SK-N-SH (cell line): ENCODE results near the gene AIMP1. TPM values are rescaled to one million over a fixed set of nuclear protein-coding genes. Genes with fewer than 3 reads are reported as not detected.

Source experiments
- CTCF ChIA-PET: fragments of 300-600, 350-600 bp; formaldehyde crosslinking; extraction: SDS; loops from one replicate; lab custom pipeline; 2021; lab: Yijun Ruan, JAX
- POLR2A ChIA-PET: fragments of 350-600 bp; sonication (Branson Sonifier 250); formaldehyde crosslinking; extraction: SDS; loops from one replicate; lab custom pipeline; 2020; ENCODE audit warnings: antibody characterized with exemption, inconsistent platforms; lab: Yijun Ruan, JAX
- DNase-seq: peaks from one replicate; pipeline ENCODE4 v3.0.0; 2012
- H2AFZ ChIP-seq: fragments of 200-600 bp; sonication (generic); 2 replicates; pipeline ENCODE4 v1.8.1; 2016; ENCODE audit warnings: antibody characterized with exemption, mild to moderate bottlenecking, low read depth
- H3F3A ChIP-seq: fragments of 200-600 bp; sonication (generic); replicated peaks from 2 replicates; pipeline ENCODE3; 2016; ENCODE audit warnings: antibody characterized with exemption, mild to moderate bottlenecking; ENCODE audit not compliant: insufficient read depth
- H3K27ac ChIP-seq, 2 experiments: fragments of 200-500 bp in 1 of 2; fragments of 200-600 bp in 1 of 2; sonication (Bioruptor generic) in 1 of 2; sonication (generic), shearing (Covaris generic) in 1 of 2; 2 replicates each; pipeline versions ENCODE4 v1.5.1 to v1.6.1; 2014 to 2016; ENCODE audit warnings: low read depth in 2 of 2, inconsistent platforms in 1 of 2, low read length in 1 of 2, mild to moderate bottlenecking in 1 of 2, mixed read lengths in 1 of 2
- H3K27me3 ChIP-seq: fragments of 200-600 bp; sonication (generic), shearing (Covaris generic); 2 replicates; pipeline ENCODE4 v1.6.1; 2016; ENCODE audit warnings: mixed run types; ENCODE audit not compliant: insufficient read depth
- H3K36me3 ChIP-seq, 2 experiments: fragments of 200-500 bp in 1 of 2; fragments of 200-600 bp in 1 of 2; sonication (Bioruptor generic) in 1 of 2; sonication (generic) in 1 of 2; replicated peaks in 1 of 2; 2 replicates each; pipeline versions ENCODE3 to v1.5.1; 2014 to 2016; ENCODE audit warnings: low read length in 1 of 2, mild to moderate bottlenecking in 1 of 2; ENCODE audit not compliant: insufficient read depth in 2 of 2, control insufficient read depth in 1 of 2
- H3K4me1 ChIP-seq, 2 experiments: fragments of 200-500 bp in 1 of 2; fragments of 200-600 bp in 1 of 2; sonication (Bioruptor generic) in 1 of 2; sonication (generic), shearing (Covaris generic) in 1 of 2; 2 replicates each; pipeline versions ENCODE4 v1.5.1 to v1.6.1; 2014 to 2016; ENCODE audit warnings: low read depth in 1 of 2, low read length in 1 of 2, mixed run types in 1 of 2; ENCODE audit not compliant: insufficient read depth in 2 of 2, control insufficient read depth in 1 of 2
- H3K4me2 ChIP-seq: fragments of 200-600 bp; sonication (generic), shearing (Covaris generic); 2 replicates; pipeline ENCODE4 v1.6.1; 2017; ENCODE audit warnings: mixed run types
- H3K4me3 ChIP-seq, 2 experiments: fragments of 200-500 bp in 1 of 2; fragments of 200-600 bp in 1 of 2; sonication (Bioruptor generic) in 1 of 2; sonication (generic), shearing (Covaris generic) in 1 of 2; 2 replicates each; pipeline versions ENCODE4 v1.5.1 to v1.8.1; 2014 to 2016; ENCODE audit warnings: low read depth in 2 of 2, inconsistent platforms in 1 of 2, low read length in 1 of 2, mild to moderate bottlenecking in 1 of 2, mixed read lengths in 1 of 2, moderate library complexity in 1 of 2
- H3K79me2 ChIP-seq: fragments of 200-600 bp; sonication (generic); 2 replicates; pipeline ENCODE4 v1.8.1; 2017; ENCODE audit warnings: mild to moderate bottlenecking; ENCODE audit not compliant: insufficient read depth
- H3K9ac ChIP-seq: fragments of 200-600 bp; sonication (generic); 2 replicates; pipeline ENCODE4 v1.6.1; 2017; ENCODE audit warnings: mixed run types
- H3K9me2 ChIP-seq: fragments of 200-600 bp; sonication (generic); 2 replicates; pipeline ENCODE4 v1.6.1; 2017; ENCODE audit warnings: mixed run types
- H3K9me3 ChIP-seq: fragments of 200-600 bp; sonication (generic); 2 replicates; pipeline ENCODE4 v1.6.1; 2017; ENCODE audit warnings: mixed run types, mild to moderate bottlenecking, moderate library complexity
- H4K20me1 ChIP-seq: fragments of 200-600 bp; sonication (generic); 2 replicates; pipeline ENCODE4 v1.6.1; 2017; ENCODE audit warnings: mild to moderate bottlenecking, mixed run types; ENCODE audit not compliant: insufficient read depth
- CHD2 ChIP-seq: fragments of 150-350 bp; IDR thresholded peaks from 2 replicates; pipeline ENCODE4 v1.6.1; 2018; ENCODE audit warnings: low read length; ENCODE audit not compliant: partially characterized antibody
- CTCF ChIP-seq: fragments of 200-600 bp; sonication (generic); IDR thresholded peaks from 2 replicates; pipeline ENCODE4 v1.6.1; 2017; ENCODE audit warnings: antibody characterized with exemption, mild to moderate bottlenecking, moderate library complexity
- FOSL2 ChIP-seq: IDR thresholded peaks from 2 replicates; pipeline ENCODE4 v1.4.0; 2012; ENCODE audit warnings: low read depth, mild to moderate bottlenecking, moderate library complexity, borderline replicate concordance
- FOXJ3 ChIP-seq: sonication (generic); formaldehyde crosslinking; IDR thresholded peaks from 2 replicates; pipeline ENCODE4 v1.5.1; 2020; ENCODE audit warnings: mild to moderate bottlenecking, missing genetic modification reagents
- GATA2 ChIP-seq: sonication (generic); formaldehyde crosslinking; IDR thresholded peaks from 2 replicates; pipeline ENCODE4 v1.5.0; 2020; ENCODE audit warnings: mild to moderate bottlenecking, missing genetic modification reagents
- JUND ChIP-seq: IDR thresholded peaks from 2 replicates; pipeline ENCODE4 v1.4.0; 2012
- MAX ChIP-seq: IDR thresholded peaks from 2 replicates; pipeline ENCODE4 v1.4.0; 2012; ENCODE audit warnings: low read depth
- MXI1 ChIP-seq: IDR thresholded peaks from 2 replicates; pipeline ENCODE4 v1.6.1; 2012; ENCODE audit warnings: mild to moderate bottlenecking, low read depth, low read length, improper control_type of control experiment
- NFIC ChIP-seq: IDR thresholded peaks from 2 replicates; pipeline ENCODE4 v1.4.0; 2012; ENCODE audit warnings: borderline replicate concordance
- RCOR1 ChIP-seq: fragments of 150-350 bp; IDR thresholded peaks from 2 replicates; pipeline ENCODE4 v1.6.1; 2017; ENCODE audit warnings: antibody characterized with exemption, low read length
- REST ChIP-seq: IDR thresholded peaks from 2 replicates; pipeline ENCODE4 v1.6.1; 2012; ENCODE audit warnings: mild to moderate bottlenecking, low read depth, low read length, moderate library complexity
- SIN3A ChIP-seq: IDR thresholded peaks from 2 replicates; pipeline ENCODE4 v1.6.1; 2012; ENCODE audit warnings: low read depth, mild to moderate bottlenecking, low read length, moderate library complexity, borderline replicate concordance
- SMC3 ChIP-seq: IDR thresholded peaks from 2 replicates; pipeline ENCODE4 v1.6.1; 2012; ENCODE audit warnings: low read depth, low read length, improper control_type of control experiment
- USF1 ChIP-seq: IDR thresholded peaks from 2 replicates; pipeline ENCODE4 v1.4.0; 2012; ENCODE audit warnings: low read depth, borderline replicate concordance
- YY1 ChIP-seq: IDR thresholded peaks from 2 replicates; pipeline ENCODE4 v1.4.0; 2012; ENCODE audit warnings: low read depth, mild to moderate bottlenecking
- WGBS: methylation state at CpG from one replicate; pipeline ENCODE4 v1.1.6; 2017; ENCODE audit warnings: low lambda C conversion rate; 5-methylcytosine and 5-hydroxymethylcytosine counted together
- polyA plus RNA-seq, 3 experiments: library from polyadenylated mRNA; depleted of rRNA; stranded (reverse); fragments of >200 nt; gene quantifications; 2 replicates each; pipeline ENCODE4 v1.2.3, GENCODE V29; 2012
- TF ChIP-seq, protein P1 (sequence below): fragments of 150-350 bp; IDR thresholded peaks from 2 replicates; pipeline ENCODE4 v1.6.1; 2016; ENCODE audit warnings: mild to moderate bottlenecking, low read depth, low read length
- TF ChIP-seq, protein P2 (sequence below): fragments of 150-350 bp; IDR thresholded peaks from 2 replicates; pipeline ENCODE4 v1.6.1; 2017; ENCODE audit warnings: antibody characterized with exemption, low read length, low read depth, borderline replicate concordance

AIMP1 gene
- polyA plus RNA-seq, 1 of the 3 experiments (the other 2 are of a cell fraction): 14.0 TPM

DNA sequence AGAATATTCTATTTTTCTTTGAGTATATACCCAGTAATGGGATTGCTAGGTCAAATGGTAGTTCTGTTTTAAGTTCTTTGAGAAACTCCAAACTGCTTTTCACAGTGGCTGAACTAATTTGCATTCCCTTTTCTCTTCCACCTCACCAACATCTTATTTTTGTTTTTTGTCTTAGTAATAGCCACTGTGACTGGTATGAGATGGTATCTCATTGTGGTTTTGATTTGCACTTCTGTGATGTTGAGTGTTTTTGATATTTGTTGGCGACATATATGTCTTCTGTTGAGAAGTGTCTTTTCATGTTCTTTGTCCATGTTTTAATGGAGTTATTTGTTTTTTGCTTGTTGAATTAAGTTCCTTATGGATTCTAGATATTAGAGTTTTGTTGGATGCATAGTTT is 24.4 kb downstream of the AIMP1 start:
- Histone ChIP-seq H2AFZ (no peak overlapping the region), H3K4me1 (peaks cover 0 to 6% of the 10 kb centered on the region in 2 experiments; a peak in 1 of 4 replicates), H3K79me2 (peaks cover 43% of the 10 kb centered on the region), H3F3A (peaks cover 14% of the 10 kb centered on the region), H3K4me3 (no peak overlapping the region), H3K9ac (no peak overlapping the region), H4K20me1 (no peaks in the 10 kb centered on the region), H3K27ac (no peak overlapping the region), H3K9me2 (no peaks in the 10 kb centered on the region), H3K36me3 (peaks cover 28 to 59% of the 10 kb centered on the region in 2 experiments), H3K9me3 (0 out of 2 replicates have a peak, but pooled peaks cover 8% of the 10 kb centered on the region), H3K4me2 (no peak overlapping the region), H3K27me3 (no peaks in the 10 kb centered on the region)
- no peak for DNase-seq
- ChIA-PET CTCF (no interaction called here), POLR2A (no interaction called here)
- WGBS: 97% methylated on average over 1 of the region's 1 CpG
- no peak for TF ChIP-seq JUND

DNA sequence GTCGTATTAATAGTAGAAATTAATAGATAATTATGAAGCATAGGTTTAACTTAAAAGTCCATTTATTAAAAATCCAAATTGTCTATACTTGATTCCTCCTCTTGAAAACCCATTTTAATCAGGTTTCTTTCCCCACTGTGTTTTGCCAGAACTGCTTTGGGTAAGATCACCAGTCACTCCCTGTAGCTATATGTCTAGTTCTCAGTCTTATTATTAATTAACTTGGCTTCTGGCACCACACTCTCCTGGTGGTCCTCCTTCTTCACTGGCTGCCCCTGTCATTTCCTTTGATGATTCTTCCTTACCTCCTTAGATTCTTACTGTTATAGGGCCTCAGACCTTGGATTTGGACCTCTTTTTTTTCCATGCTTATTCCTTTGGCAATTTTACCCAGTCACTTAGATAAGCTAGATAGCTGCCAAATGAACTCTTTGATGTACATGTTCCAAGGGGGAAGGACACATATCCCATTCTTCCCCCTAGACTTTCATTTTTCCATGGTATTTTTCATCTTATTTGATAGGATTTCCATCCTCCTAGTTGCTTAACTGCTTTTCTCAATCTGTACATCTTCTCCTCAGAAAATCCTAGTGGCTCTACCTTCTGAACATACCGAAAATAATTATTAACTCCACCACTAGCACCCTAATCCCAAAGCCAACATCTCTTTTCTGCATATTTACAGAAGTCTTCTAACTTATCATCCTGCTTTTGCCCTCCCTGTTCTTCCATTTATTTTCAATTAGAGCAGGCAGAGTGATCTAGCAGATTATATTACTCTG is 27.7 kb downstream of the AIMP1 start:
- H3F3A ChIP-seq: peaks cover 14% of the 10 kb centered on the region
- DNase-seq: no peak
- peaks cover 0 to 6% of the 10 kb centered on the region in 2 experiments; a peak in 1 of 4 replicates for H3K4me1 ChIP-seq
- H3K4me2 ChIP-seq: no peak overlapping the region
- H3K9me3 ChIP-seq: 0 out of 2 replicates have a peak, but pooled peaks cover 8% of the 10 kb centered on the region
- H3K79me2 ChIP-seq: peaks cover 48% of the 10 kb centered on the region
- peaks cover 25 to 52% of the 10 kb centered on the region in 2 experiments for H3K36me3 ChIP-seq
- no peak overlapping the region for H2AFZ ChIP-seq
- H4K20me1 ChIP-seq: no peaks in the 10 kb centered on the region
- H3K27me3 ChIP-seq: no peaks in the 10 kb centered on the region
- H3K4me3 ChIP-seq: no peak overlapping the region
- no peak overlapping the region for H3K9ac ChIP-seq
- H3K9me2 ChIP-seq: no peaks in the 10 kb centered on the region; the same call in 1 of the 2 replicates
- CTCF ChIA-PET: interaction anchor here (2.5 kb wide), 1 partner anchor 14 kb away, joined by 6 read pairs; no protein-coding TSS in a partner anchor
- POLR2A ChIA-PET: no interaction called here
- 93% methylated on average over 2 of the region's 2 CpGs for whole genome bisulfite sequencing
- H3K27ac ChIP-seq: peak overlapping the region in 1 of 2 experiments; percentile 31; a peak in 1 of 4 replicates
- TF ChIP-seq YY1: no peak
- TF ChIP-seq SIN3A: no peak
- TF ChIP-seq CTCF: no peak
- TF ChIP-seq, protein P1, sequence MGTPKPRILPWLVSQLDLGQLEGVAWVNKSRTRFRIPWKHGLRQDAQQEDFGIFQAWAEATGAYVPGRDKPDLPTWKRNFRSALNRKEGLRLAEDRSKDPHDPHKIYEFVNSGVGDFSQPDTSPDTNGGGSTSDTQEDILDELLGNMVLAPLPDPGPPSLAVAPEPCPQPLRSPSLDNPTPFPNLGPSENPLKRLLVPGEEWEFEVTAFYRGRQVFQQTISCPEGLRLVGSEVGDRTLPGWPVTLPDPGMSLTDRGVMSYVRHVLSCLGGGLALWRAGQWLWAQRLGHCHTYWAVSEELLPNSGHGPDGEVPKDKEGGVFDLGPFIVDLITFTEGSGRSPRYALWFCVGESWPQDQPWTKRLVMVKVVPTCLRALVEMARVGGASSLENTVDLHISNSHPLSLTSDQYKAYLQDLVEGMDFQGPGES: no peak
- no peak for TF ChIP-seq SMC3
- no peak for TF ChIP-seq MXI1
- TF ChIP-seq, protein P2, sequence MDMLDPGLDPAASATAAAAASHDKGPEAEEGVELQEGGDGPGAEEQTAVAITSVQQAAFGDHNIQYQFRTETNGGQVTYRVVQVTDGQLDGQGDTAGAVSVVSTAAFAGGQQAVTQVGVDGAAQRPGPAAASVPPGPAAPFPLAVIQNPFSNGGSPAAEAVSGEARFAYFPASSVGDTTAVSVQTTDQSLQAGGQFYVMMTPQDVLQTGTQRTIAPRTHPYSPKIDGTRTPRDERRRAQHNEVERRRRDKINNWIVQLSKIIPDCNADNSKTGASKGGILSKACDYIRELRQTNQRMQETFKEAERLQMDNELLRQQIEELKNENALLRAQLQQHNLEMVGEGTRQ: no peak
- TF ChIP-seq FOSL2: no peak
- no peak for TF ChIP-seq USF1
- no peak for TF ChIP-seq GATA2 (CRISPR knock-in tag)
- TF ChIP-seq MAX: no peak
- no peak for TF ChIP-seq FOXJ3
- TF ChIP-seq RCOR1: no peak
- no peak for TF ChIP-seq CHD2
- TF ChIP-seq NFIC: no peak
- TF ChIP-seq REST: no peak
